Omental fat pad (tissue), 4 donors: Measurements from ENCODE around the gene INSC. TPM values are rescaled to one million over a fixed set of nuclear protein-coding genes. Genes with fewer than 3 reads are reported as not detected.

ENCODE experiments used
- ATAC-seq: fragments of 150-250 bp; one replicate; pipeline ENCODE4 v1.9.1; 2016; ENCODE audit warnings: mild to moderate bottlenecking, moderate library complexity; ENCODE audit not compliant: low FRiP score
- DNase-seq: peaks from one replicate; pipeline ENCODE4 v3.0.0-alpha.2; 2019; ENCODE audit warnings: low spot score
- CTCF ChIP-seq, 3 donors: fragments of 450-650 bp; IDR thresholded peaks; one replicate each; pipeline ENCODE4 v1.5.1; 2016 to 2017; ENCODE audit warnings: antibody characterized with exemption in 3 of 3, mild to moderate bottlenecking in 3 of 3, moderate library complexity in 2 of 3
- total RNA-seq, 4 donors: library from RNA; depleted of rRNA; stranded (reverse); fragments of >200 nt; gene quantifications; one replicate each; pipeline ENCODE4 v1.1.0, GENCODE V29; 2016

The INSC gene
- total RNA-seq, 4 donors from 2014 or later = 3.0 TPM; not detected in 3

GRCh38 chr11:15169815-15170551 lies 55.3 kb downstream of the INSC start:
- no peak for TF ChIP-seq CTCF (IDR thresholded peaks at IDR 0.05)
- no peak for ATAC-seq
- DNase-seq = no peak

GRCh38 chr11:15170698-15171097 lies 56.0 kb downstream of the INSC start:
- DNase-seq (no peak), ATAC-seq (no peak)
- TF ChIP-seq CTCF (IDR thresholded peaks at IDR 0.05) = no peak

GRCh38 chr11:15171956-15172355 lies 57.2 kb downstream of the INSC start:
- ATAC-seq (no peak), DNase-seq (no peak)
- no peak for TF ChIP-seq CTCF (IDR thresholded peaks at IDR 0.05)

GRCh38 chr11:15175831-15176230 lies 61.1 kb downstream of the INSC start:
- no peak for DNase-seq
- ATAC-seq = no peak
- no peak for TF ChIP-seq CTCF (IDR thresholded peaks at IDR 0.05)

- no peak for TF ChIP-seq CTCF (IDR thresholded peaks at IDR 0.05)
- DNase-seq (no peak), ATAC-seq (no peak)
Observed at GRCh38 chr11:15176646-15177163, 62.0 kb downstream of the INSC start.

- ATAC-seq = no peak
- no peak for DNase-seq
- TF ChIP-seq CTCF (IDR thresholded peaks at IDR 0.05) = no peak
Observed at GRCh38 chr11:15177491-15177890, 62.8 kb downstream of the INSC start.

- no peak for TF ChIP-seq CTCF (IDR thresholded peaks at IDR 0.05)
Observed at GRCh38 chr11:15178214-15178613, 63.5 kb downstream of the INSC start.

More at GRCh38 chr11:15178214-15178613, 63.5 kb downstream of the INSC start:
- ATAC-seq (no peak), DNase-seq (no peak)
